GM12878 (cell line): ENCODE results near the gene MAST4. TPM values are rescaled to one million over a fixed set of nuclear protein-coding genes. Genes with fewer than 3 reads are reported as not detected.

Source experiments
- ATAC-seq: fragments of 200-7000 bp; cut with Tn5 transposase; 3 replicates; pipeline ENCODE4 v1.9.1; 2020; ENCODE audit warnings: mild to moderate bottlenecking, moderate library complexity
- BruUV-seq: library from RNA; stranded (reverse); fragments of 400-500 nt; replicated peaks from 2 replicates; lab custom pipeline; 2021; lab: Mats Ljungman, UMichigan
- CTCF ChIA-PET: fragments of 300-600 bp; sonication (Branson Sonifier 250); formaldehyde crosslinking; extraction: SDS; loops from one replicate; lab custom pipeline; 2021; ENCODE audit warnings: inconsistent platforms; lab: Yijun Ruan, JAX
- POLR2A ChIA-PET: fragments of 350-600 bp; formaldehyde crosslinking; extraction: SDS; loops from one replicate; lab custom pipeline; 2021; ENCODE audit warnings: inconsistent platforms; lab: Charles Lee
- RAD21 ChIA-PET: fragments of 300-600 bp; sonication (Branson Sonifier 250); formaldehyde crosslinking; loops from one replicate; lab custom pipeline; 2023; ENCODE audit warnings: antibody characterized with exemption; ENCODE audit not compliant: unreplicated experiment; lab: Charles Lee
- SMC1A ChIA-PET: fragments of 300-600 bp; sonication (Branson Sonifier 250); formaldehyde crosslinking; loops from one replicate; lab custom pipeline; 2023; ENCODE audit not compliant: unreplicated experiment, uncharacterized antibody; lab: Charles Lee
- DNase-seq: peaks from one replicate; pipeline ENCODE4 v3.0.0-alpha.2; 2011; ENCODE audit warnings: low read depth, low spot score
- FAIRE-seq: peaks from 3 replicates; lab custom pipeline; 2011; peaks lifted over from hg19 to GRCh38; lab: Jason Lieb, UNC
- H2AFZ ChIP-seq: 2 replicates; pipeline ENCODE4 v1.6.0; 2011; ENCODE audit warnings: low read depth, low read length, control low read depth; ENCODE audit not compliant: control insufficient read depth
- H3K27ac ChIP-seq: 2 replicates; pipeline ENCODE4 v1.5.1; 2011; ENCODE audit warnings: control low read depth; ENCODE audit not compliant: control insufficient read depth, insufficient read depth
- H3K27me3 ChIP-seq, 2 experiments: replicated peaks in 1 of 2; 2 replicates each; pipeline versions ENCODE4 v1.6.0 to v1.6.1; 2011; ENCODE audit warnings: low read length in 1 of 2; ENCODE audit not compliant: control insufficient read depth in 2 of 2, insufficient read depth in 2 of 2
- H3K36me3 ChIP-seq, 2 experiments: 2 replicates each; pipeline ENCODE4 v1.5.1; 2011; ENCODE audit warnings: low read length in 1 of 2; ENCODE audit not compliant: control insufficient read depth in 2 of 2, insufficient read depth in 2 of 2
- H3K4me1 ChIP-seq: 2 replicates; pipeline ENCODE4 v1.6.1; 2011; ENCODE audit warnings: mild to moderate bottlenecking, low read length, moderate library complexity, mixed read lengths; ENCODE audit not compliant: control insufficient read depth, insufficient read depth
- H3K4me2 ChIP-seq: 2 replicates; pipeline ENCODE4 v1.6.0; 2011; ENCODE audit warnings: control low read depth; ENCODE audit not compliant: control insufficient read depth, insufficient read depth
- H3K4me3 ChIP-seq: fragments of 200-600 bp; sonication (generic); 2 replicates; pipeline ENCODE4 v1.5.1; 2016
- H3K79me2 ChIP-seq: 2 replicates; pipeline ENCODE4 v1.6.0; 2011; ENCODE audit warnings: low read length; ENCODE audit not compliant: control insufficient read depth, insufficient read depth
- H3K9ac ChIP-seq: 2 replicates; pipeline ENCODE4 v1.8.0; 2011; ENCODE audit warnings: low read length, control low read depth, mixed read lengths; ENCODE audit not compliant: control insufficient read depth, insufficient read depth
- H3K9me3 ChIP-seq: replicated peaks from 3 replicates; pipeline ENCODE4 v1.5.1; 2011; ENCODE audit warnings: mild to moderate bottlenecking, low read length; ENCODE audit not compliant: control insufficient read depth, insufficient read depth
- H4K20me1 ChIP-seq: 2 replicates; pipeline ENCODE4 v1.6.0; 2011; ENCODE audit not compliant: control insufficient read depth, insufficient read depth
- BCL11A ChIP-seq: IDR thresholded peaks from 2 replicates; pipeline ENCODE4 v1.6.1; 2011; ENCODE audit warnings: low read depth, low read length
- BHLHE40 ChIP-seq, 2 experiments: fragments of 450-650 bp in 1 of 2; IDR thresholded peaks; 2 replicates each; pipeline ENCODE4 v1.6.1; 2011 to 2017; ENCODE audit warnings: low read depth in 2 of 2, borderline replicate concordance in 1 of 2, improper control_type of control experiment in 1 of 2, low read length in 1 of 2, mild to moderate bottlenecking in 1 of 2
- BRCA1 ChIP-seq: IDR thresholded peaks from 2 replicates; pipeline ENCODE4 v1.6.1; 2011; ENCODE audit warnings: low read depth, low read length, improper control_type of control experiment
- EGR1 ChIP-seq, 2 experiments: IDR thresholded peaks; 1 replicate in 1 of 2; 2 replicates in 1 of 2; pipeline ENCODE4 v1.6.1; 2011 to 2012; ENCODE audit warnings: low read depth in 2 of 2, low read length in 2 of 2, borderline replicate concordance in 1 of 2, mild to moderate bottlenecking in 1 of 2, moderate library complexity in 1 of 2
- EP300 ChIP-seq, 2 experiments: fragments of 150-350 bp in 1 of 2; IDR thresholded peaks; 2 replicates each; pipeline ENCODE4 v1.6.1; 2011 to 2012; ENCODE audit warnings: low read depth in 2 of 2, low read length in 2 of 2, borderline replicate concordance in 1 of 2, improper control_type of control experiment in 1 of 2, inconsistent platforms in 1 of 2; ENCODE audit not compliant: control insufficient read depth in 1 of 2
- NR2F1 ChIP-seq: fragments of 450-650 bp; conservative IDR thresholded peaks from 2 replicates; pipeline ENCODE4 v1.6.1; 2017; ENCODE audit warnings: mild to moderate bottlenecking
- PML ChIP-seq: IDR thresholded peaks from 2 replicates; pipeline ENCODE4 v1.6.1; 2012; ENCODE audit warnings: low read length, inconsistent platforms
- POLR2AphosphoS2 ChIP-seq: IDR thresholded peaks from 2 replicates; pipeline ENCODE4 v1.6.1; 2011; ENCODE audit warnings: low read depth, mild to moderate bottlenecking, low read length, improper control_type of control experiment, moderate library complexity
- TAF1 ChIP-seq: IDR thresholded peaks from 2 replicates; pipeline ENCODE4 v1.6.1; 2011; ENCODE audit warnings: mild to moderate bottlenecking, low read depth, low read length, borderline replicate concordance
- TARDBP ChIP-seq: IDR thresholded peaks from 2 replicates; pipeline ENCODE4 v1.6.1; 2016; ENCODE audit warnings: borderline replicate concordance
- YBX1 ChIP-seq: fragments of 450-650 bp; IDR thresholded peaks from 2 replicates; pipeline ENCODE4 v1.6.1; 2016; ENCODE audit warnings: antibody characterized with exemption
- WGBS: methylation state at CpG from one replicate; pipeline ENCODE4 v1.1.6; 2016; ENCODE audit warnings: low lambda C conversion rate; ENCODE audit not compliant: insufficient replicate concordance, insufficient coverage; ENCODE audit errors: missing lambda C conversion rate; 5-methylcytosine and 5-hydroxymethylcytosine counted together
- in situ Hi-C: fragments of 300-500 bp; cut with MboI; formaldehyde crosslinking; loops from 9 replicates; pipeline ENCODE4 v1.14.3; 2018; ENCODE audit warnings: mixed read lengths
- intact Hi-C: fragments of 100-400 bp; cut with micrococcal nuclease; formaldehyde crosslinking; loops from one replicate; pipeline ENCODE4 v1.14.2; 2022; ENCODE audit not compliant: unreplicated experiment
- polyA plus RNA-seq, 11 experiments: library from polyadenylated mRNA; depleted of rRNA in 4 of 11; unstranded in 6 of 11; stranded (reverse) in 5 of 11; fragments of >200 nt; fragmentation: Nextera tagmentation in 4 of 11; fragmentation: Illumina TruSeq in 1 of 11; extraction: Ambion mirVana in 4 of 11; extraction: Trizol in 1 of 11; gene quantifications; 1 replicate in 1 of 11; 2 replicates in 10 of 11; pipeline versions ENCODE4 v1.2.1 to v1.2.3, GENCODE V29; 2011 to 2016; ENCODE audit warnings: inconsistent platforms in 2 of 11, missing spikeins in 2 of 11, low read depth in 1 of 11
- total RNA-seq, 4 experiments: library from RNA; depleted of rRNA in 3 of 4; stranded (reverse); fragments of >200 nt in 3 of 4; fragmentation: Illumina TruSeq in 1 of 4; extraction: Trizol in 1 of 4; gene quantifications; 2 replicates each; pipeline versions ENCODE4 v1.2.1 to v1.2.3, GENCODE V29; 2013 to 2021

MAST4 gene
- total and polyA plus RNA-seq, 10 of the 15 experiments (the other 5 are each of a cell fraction or from before 2014, with no cell fraction given) = 0.02 to 1.6 (median 0.29) TPM; not detected in 1

GRCh38 chr5:66932457-66932856 is 336.3 kb downstream of the MAST4 start:
- 26% methylated on average over 3 of the region's 3 CpGs for WGBS
- BruUV-seq = no TSS peak
- ChIA-PET CTCF (no interaction called here), RAD21 (no interaction called here), SMC1A (interaction anchor here (1.7 kb wide), 1 partner anchor 13 kb away, joined by 6 read pairs; no protein-coding TSS in a partner anchor), POLR2A (no interaction called here)
- no peaks in the 10 kb centered on the region for H3K27me3 ChIP-seq
- ATAC-seq (no peak), FAIRE-seq (no peak), DNase-seq (no peak)
- no peak overlapping the region for H3K9ac ChIP-seq
- no peaks in the 10 kb centered on the region for H3K36me3 ChIP-seq
- H3K27ac ChIP-seq = no peak overlapping the region
- TF ChIP-seq TARDBP = no peak
- no peak for TF ChIP-seq NR2F1
- no peak for TF ChIP-seq PML
- no peak for TF ChIP-seq TAF1
- TF ChIP-seq POLR2AphosphoS2 = no peak
- no peak for TF ChIP-seq YBX1
- no peak for TF ChIP-seq EP300 (IDR thresholded peaks at IDR 0.05; ENCODE audit: borderline replicate concordance in 1 of 2, control insufficient read depth in 1 of 2, low read depth in 2 of 2, low read length in 2 of 2)
- no peak for TF ChIP-seq BCL11A
- no peak for TF ChIP-seq BRCA1
- TF ChIP-seq EGR1 (IDR thresholded peaks at IDR 0.05; ENCODE audit: borderline replicate concordance in 1 of 2, low read depth in 2 of 2, low read length in 2 of 2) = no peak
- TF ChIP-seq BHLHE40 (IDR thresholded peaks at IDR 0.05; ENCODE audit: borderline replicate concordance in 1 of 2, low read depth in 2 of 2, low read length in 1 of 2) = no peak
- H3K9me3 ChIP-seq = no peaks in the 10 kb centered on the region
- H3K79me2 ChIP-seq = no peaks in the 10 kb centered on the region
- no peaks in the 10 kb centered on the region for H4K20me1 ChIP-seq
- no peak overlapping the region for H3K4me3 ChIP-seq
- intact Hi-C loops (no loop called here), in situ Hi-C loops (no loop called here)
- H3K4me2 ChIP-seq = no peak overlapping the region
- no peaks in the 10 kb centered on the region for H3K4me1 ChIP-seq
- H2AFZ ChIP-seq = no peak overlapping the region
